ENCODE data around the gene CDK4.
"Not testable (repeated sequence)": the region's sequence is repeated elsewhere in the genome, so short reads cannot be mapped to it uniquely, and the experiment has no call there.

Gene CDK4

DNA sequence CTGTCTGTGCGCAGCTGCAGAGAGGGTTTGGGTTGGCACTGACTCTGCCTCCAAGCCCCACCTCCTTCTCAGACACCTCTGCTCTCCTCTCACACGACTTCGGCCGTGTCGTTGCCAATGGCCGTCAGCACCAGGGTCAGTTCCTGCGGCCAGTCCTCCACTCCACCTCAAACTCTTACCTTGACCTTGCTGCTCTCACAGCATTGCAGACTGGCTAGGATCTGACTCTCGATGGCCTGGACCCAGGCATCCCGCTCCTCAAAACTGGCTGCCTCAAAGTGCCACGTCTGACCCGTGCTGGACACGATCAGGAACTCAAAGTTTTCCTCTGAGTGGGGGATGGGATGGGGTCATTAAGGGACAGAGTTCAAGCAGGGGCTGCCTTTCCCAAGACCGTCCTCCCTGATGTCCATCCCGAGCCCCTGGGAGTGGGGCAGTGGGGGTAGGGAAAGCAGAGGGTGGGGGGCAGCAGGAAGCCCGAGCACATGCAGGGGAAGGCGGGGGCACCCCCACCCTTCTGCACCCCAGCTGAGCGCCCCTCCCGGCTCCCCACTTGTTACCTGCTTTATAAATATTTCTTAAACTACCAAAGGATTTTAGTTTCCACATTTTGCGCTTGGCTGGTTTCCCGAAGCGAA is 24.2 kb downstream of the CDK4 start:
- Mint-ChIP-seq H3K27ac (no peak overlapping the region), H3K27me3 (no peaks in the 10 kb centered on the region), H3K36me3 (peaks cover 9% of the 10 kb centered on the region), H3K4me1 (peaks cover 17% of the 10 kb centered on the region), H3K9me3 (no peaks in the 10 kb centered on the region), H3K4me3 (no peak overlapping the region)

DNA sequence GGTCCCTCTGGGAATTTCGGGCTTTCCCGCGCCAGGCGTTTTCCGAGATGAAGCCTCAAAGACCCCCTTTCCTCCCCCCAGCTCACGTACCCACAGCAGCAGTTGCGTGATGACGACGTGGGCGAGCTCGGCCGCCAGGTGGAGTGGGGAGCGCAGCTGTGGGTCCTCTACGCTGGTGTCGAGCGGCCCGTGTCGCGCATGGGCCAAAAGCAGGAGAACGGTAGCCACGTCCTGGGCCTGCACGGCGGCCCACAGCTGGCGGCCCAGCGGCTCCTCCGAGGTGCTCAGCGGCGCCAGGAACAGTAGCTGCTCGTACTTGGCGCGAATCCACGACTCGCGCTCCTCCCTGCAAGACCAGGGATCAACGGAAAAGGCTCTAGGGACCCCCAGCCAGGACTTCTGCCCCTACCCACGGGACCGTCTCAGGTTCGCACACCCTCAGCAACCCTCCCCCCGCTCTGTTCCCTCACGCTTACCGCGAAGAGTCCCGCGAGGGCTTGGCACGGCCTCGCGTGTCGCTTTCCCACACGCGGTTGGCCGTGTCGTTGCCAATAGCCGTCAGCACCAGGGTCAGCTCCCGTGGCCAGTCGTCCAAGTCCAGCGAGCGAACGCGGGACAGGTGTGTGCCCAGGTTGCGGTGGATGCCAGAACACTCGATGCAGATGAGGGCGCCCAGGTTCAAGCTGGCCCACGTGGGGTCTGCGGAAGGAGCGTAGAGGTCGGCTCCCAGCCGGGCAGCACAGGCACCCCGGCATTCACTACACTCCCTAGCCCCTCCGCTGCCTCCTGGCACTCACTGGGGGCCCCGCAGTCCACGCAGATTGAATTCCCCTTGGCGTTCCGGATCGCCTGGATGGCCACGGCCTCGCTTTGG is 25.0 kb downstream of the CDK4 start:
- Mint-ChIP-seq H3K9me3 (no peaks in the 10 kb centered on the region), H3K27me3 (no peaks in the 10 kb centered on the region), H3K4me1 (peaks cover 17% of the 10 kb centered on the region), H3K36me3 (peaks cover 8% of the 10 kb centered on the region), H3K27ac (no peak overlapping the region), H3K4me3 (no peak overlapping the region)

- Mint-ChIP-seq H3K4me1 (peaks cover 22% of the 10 kb centered on the region), H3K9me3 (no peaks in the 10 kb centered on the region), H3K27me3 (no peaks in the 10 kb centered on the region), H3K27ac (no peak overlapping the region), H3K36me3 (peaks cover 9% of the 10 kb centered on the region), H3K4me3 (no peak overlapping the region)
Measured at GRCh38 chr12:57726151-57726883, 25.8 kb downstream of the CDK4 start.

GRCh38 chr12:57725851-57726150 is 26.3 kb downstream of the CDK4 start:
- Mint-ChIP-seq H3K27ac (no peak overlapping the region), H3K4me1 (peaks cover 22% of the 10 kb centered on the region), H3K9me3 (no peaks in the 10 kb centered on the region), H3K4me3 (no peak overlapping the region), H3K36me3 (peaks cover 9% of the 10 kb centered on the region), H3K27me3 (no peaks in the 10 kb centered on the region)

- Mint-ChIP-seq H3K4me3 (no peak overlapping the region), H3K9me3 (no peaks in the 10 kb centered on the region)
Measured at GRCh38 chr12:57724936-57725740, 27.0 kb downstream of the CDK4 start.

DNA sequence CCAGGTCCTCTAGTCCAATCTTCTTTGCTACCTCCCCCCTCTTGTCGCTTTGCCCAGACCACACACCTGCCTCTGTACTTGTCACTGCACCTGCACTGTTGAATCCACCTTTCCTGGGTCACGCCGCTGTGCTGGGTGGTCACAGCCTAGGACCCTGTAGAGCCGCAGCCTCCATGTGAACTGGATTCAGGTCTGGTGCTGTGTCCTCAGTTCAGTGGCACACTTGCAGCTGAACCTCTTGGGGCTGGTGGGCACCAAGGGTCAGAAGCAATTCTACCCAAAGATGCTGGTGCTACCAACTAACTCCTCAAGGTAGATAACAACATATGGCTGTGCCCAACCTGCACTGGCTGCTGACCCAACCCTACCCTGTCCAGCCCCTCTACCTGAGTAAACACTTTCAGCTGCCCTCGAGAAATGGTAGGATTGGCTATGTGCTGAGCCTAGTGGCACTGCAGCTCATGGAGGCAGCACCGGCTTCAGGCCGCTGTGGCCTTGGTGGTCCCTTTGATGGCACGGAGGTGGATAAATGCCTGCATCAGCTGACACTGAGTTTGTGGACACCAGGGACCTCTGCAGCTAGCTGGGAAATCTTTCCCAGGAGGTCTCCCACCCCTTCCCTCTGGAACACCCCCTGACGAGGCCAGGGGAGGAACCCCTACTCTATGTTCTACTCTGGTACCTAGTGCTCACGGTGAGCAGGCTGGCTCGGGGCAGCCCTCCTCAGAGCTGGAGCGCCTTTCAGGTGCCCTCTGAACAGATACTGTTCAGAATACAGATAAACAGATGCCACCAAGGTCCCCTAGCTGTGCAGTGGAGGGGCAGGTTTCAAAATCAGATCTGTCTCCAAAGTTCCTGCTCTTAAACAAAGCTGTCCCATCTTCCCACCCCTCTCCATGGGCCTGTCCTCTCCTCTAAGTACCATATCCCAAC is 27.8 kb downstream of the CDK4 start:
- Mint-ChIP-seq H3K36me3 (peaks cover 9% of the 10 kb centered on the region), H3K4me1 (peaks cover 22% of the 10 kb centered on the region), H3K4me3 (no peak overlapping the region), H3K27me3 (no peaks in the 10 kb centered on the region), H3K27ac (peak overlapping the region; percentile 75), H3K9me3 (no peaks in the 10 kb centered on the region)

More at GRCh38 chr12:57724936-57725740, 27.0 kb downstream of the CDK4 start:
- H3K27me3 Mint-ChIP-seq, result no peaks in the 10 kb centered on the region
- H3K36me3 Mint-ChIP-seq, result peaks cover 9% of the 10 kb centered on the region
- H3K4me1 Mint-ChIP-seq, result peaks cover 22% of the 10 kb centered on the region
- H3K27ac Mint-ChIP-seq, result peak overlapping the region; percentile 75

DNA sequence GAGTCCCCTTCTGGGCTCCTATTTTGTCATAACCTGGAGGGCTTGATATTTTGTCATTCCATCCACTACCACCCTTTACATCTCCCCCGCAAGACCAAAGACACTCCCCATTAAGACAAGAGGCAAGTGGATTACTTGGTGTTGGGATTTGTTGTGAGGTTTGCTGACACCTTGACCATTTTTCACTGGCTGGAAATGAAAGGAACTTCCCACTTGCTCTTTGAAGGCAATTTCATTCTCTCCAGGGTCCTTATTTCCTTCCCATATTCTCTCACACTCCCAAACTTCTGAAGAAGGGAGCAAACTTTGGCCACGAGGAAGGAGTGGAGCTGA is 28.5 kb downstream of the CDK4 start:
- H3K4me3 Mint-ChIP-seq, result no peak overlapping the region
- H3K27ac Mint-ChIP-seq, result no peak overlapping the region

DNA sequence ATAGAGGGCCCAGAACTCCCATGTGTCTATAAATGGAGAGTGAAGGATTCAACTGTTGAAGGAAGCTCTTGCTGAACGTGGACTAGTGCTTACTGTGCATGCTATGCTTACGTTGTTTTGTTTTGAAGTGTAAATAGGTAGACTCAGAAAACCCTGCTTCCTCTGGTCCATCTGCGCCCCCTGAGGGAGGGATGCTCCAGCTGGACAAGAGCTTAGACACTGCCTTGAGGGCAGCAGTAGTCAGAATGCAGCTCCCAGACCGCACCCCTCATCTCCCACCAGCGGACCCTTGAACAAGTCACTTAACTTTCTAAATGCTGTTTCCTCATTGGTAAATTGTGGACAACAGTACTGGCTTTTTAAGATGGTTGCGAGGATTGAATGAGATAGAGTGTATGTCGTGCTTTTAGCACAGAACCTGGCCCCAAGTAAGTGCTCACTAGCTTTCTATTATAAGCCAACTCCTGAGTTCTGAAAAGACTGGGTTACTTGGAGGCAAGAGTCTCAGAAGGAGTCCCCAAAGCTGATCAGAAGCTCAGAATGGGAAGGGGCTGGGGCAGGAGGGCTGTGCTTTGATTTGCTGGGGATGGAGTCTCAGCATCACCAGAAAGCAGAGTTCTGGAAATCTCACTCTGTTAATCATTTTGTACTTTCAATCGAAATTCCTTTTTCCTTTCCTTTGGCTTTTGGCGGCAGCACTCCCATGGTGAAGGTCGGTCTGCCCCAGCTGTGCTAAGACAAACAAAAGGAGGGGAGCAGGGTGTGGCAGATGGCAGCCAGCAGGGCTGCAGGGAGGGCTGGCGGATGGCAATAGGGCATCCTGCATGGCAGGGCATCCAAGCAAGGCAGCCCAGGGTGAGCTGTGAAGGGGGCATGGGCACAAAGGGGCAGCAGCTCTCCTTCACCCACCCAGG is 29.1 kb downstream of the CDK4 start:
- peaks cover 22% of the 10 kb centered on the region for H3K4me1 Mint-ChIP-seq
- no peaks in the 10 kb centered on the region for H3K9me3 Mint-ChIP-seq
- H3K4me3 Mint-ChIP-seq, result no peak overlapping the region
- no peaks in the 10 kb centered on the region for H3K27me3 Mint-ChIP-seq
- H3K27ac Mint-ChIP-seq, result peak overlapping the region; percentile 20
- H3K36me3 Mint-ChIP-seq, result peaks cover 14% of the 10 kb centered on the region

More for the DNA sequence above, 28.5 kb downstream of the CDK4 start:
- Mint-ChIP-seq H3K9me3 (no peaks in the 10 kb centered on the region), H3K36me3 (peaks cover 14% of the 10 kb centered on the region), H3K4me1 (peaks cover 22% of the 10 kb centered on the region), H3K27me3 (no peaks in the 10 kb centered on the region)

DNA sequence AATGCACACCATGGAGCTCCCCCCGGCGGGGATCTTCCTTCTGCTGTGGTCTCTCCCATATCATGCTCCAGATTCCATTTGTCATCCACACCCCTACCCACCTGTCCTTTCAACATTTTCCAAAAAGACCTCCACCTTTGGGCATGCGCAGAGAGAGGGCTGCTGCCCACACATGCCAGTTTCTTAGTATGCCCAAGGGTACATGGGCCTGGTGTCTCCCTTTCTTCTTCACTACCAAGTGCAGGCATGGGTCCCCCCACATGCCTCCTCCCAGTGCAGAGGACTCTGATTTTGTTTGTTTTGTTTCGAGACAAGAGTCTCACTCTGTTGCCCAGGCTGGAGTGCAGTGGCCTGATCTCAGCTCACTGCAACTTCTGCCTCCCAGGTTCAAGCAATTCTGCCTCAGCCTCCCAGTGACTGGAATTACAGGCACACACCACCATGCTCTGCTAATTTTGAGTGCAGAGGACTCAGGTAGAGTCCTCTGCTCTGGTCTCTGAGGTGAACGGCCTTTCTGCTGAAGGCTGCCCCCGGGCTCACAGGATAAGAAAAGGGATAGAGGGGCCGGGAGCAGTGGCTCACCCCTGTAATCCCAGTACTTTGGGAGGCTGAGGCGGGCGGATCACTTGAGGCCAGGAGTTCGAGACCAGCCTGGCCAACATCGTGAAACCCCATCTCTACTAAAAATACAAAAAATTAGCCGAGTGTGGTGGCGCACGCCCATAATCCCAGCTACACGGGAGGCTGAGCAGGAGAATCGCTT is 30.1 kb downstream of the CDK4 start:
- peaks cover 14% of the 10 kb centered on the region for H3K36me3 Mint-ChIP-seq
- peaks cover 22% of the 10 kb centered on the region for H3K4me1 Mint-ChIP-seq
- H3K9me3 Mint-ChIP-seq, H3K4me3 Mint-ChIP-seq, H3K27me3 Mint-ChIP-seq: not testable (repeated sequence)
- H3K27ac Mint-ChIP-seq, result peak overlapping the region; percentile 88

DNA sequence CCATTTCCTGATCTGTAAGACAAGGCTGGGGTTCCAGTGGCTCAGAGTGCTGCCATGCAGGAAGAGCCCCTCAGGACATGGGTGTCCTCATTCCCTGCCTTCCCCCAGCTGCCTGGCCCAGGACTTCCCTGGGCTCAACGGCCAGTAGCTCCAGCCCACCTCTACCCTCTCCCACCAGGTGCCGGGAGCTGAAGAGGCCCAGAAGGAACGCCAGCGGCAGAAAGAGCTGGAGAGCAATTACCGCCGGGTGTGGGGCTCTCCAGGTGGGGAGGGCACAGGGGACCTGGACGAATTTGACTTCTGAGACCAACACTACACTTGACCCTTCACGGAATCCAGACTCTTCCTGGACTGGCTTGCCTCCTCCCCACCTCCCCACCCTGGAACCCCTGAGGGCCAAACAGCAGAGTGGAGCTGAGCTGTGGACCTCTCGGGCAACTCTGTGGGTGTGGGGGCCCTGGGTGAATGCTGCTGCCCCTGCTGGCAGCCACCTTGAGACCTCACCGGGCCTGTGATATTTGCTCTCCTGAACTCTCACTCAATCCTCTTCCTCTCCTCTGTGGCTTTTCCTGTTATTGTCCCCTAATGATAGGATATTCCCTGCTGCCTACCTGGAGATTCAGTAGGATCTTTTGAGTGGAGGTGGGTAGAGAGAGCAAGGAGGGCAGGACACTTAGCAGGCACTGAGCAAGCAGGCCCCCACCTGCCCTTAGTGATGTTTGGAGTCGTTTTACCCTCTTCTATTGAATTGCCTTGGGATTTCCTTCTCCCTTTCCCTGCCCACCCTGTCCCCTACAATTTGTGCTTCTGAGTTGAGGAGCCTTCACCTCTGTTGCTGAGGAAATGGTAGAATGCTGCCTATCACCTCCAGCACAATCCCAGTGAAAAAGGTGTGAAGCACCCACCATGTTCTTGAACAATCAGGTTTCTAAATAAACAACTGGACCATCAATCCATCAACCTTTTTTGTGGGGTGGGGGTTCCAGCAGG is 31.2 kb downstream of the CDK4 start:
- Mint-ChIP-seq H3K4me3 (no peak overlapping the region), H3K9me3 (no peaks in the 10 kb centered on the region), H3K4me1 (peaks cover 22% of the 10 kb centered on the region), H3K36me3 (peaks cover 14% of the 10 kb centered on the region), H3K27ac (no peak overlapping the region), H3K27me3 (no peaks in the 10 kb centered on the region)

DNA sequence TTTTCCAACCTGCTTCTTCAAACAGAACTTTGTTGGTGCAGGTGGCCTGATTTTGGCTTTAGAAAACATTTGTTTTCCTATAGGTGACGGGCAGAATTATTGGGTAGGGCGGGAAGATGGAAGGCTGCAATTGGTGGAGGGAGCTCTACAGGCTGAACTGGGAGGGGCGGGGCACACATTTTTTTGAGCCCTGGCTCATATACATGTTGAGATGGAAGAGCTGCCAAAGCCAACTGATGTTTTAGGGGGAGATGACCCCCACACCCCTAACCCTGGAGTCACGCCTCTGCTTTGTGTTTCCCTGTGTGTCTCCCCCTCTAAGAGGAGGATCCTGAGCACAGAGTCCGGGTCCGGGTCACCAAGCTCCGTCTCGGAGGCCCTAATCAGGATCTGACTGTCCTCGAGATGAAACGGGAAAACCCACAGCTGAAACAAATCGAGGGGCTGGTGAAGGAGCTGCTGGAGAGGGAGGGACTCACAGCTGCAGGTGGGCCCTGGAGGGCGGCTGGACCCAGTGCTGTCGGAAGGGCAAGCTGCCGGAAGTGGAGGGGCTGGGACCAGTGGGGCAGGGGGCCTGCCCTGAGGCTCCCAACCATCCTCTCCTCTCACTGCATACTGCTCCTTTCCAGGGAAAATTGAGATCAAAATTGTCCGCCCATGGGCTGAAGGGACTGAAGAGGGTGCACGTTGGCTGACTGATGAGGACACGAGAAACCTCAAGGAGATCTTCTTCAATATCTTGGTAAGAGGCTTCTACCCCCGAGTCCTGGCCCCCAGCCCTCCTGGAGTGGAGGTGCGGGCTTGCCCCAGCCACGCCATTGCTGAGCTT is 32.1 kb downstream of the CDK4 start:
- Mint-ChIP-seq H3K9me3 (no peaks in the 10 kb centered on the region), H3K27ac (no peak overlapping the region), H3K4me3 (no peak overlapping the region), H3K4me1 (peaks cover 19% of the 10 kb centered on the region), H3K36me3 (peaks cover 14% of the 10 kb centered on the region), H3K27me3 (no peaks in the 10 kb centered on the region)

Measured in activated naive CD4-positive, alpha-beta T cell treated with anti-CD3 and anti-CD28 coated beads, Interleukin-2, amount 50 U/mL, for 24 hours (primary cell).